ENCODE data around the gene APMAP. TPM values are rescaled to one million over a fixed set of nuclear protein-coding genes. Genes with fewer than 3 reads are reported as not detected.

The APMAP gene
- total and polyA plus RNA-seq, 10 of the 15 experiments (the other 5 are each of a cell fraction or from before 2014, with no cell fraction given), result 12.1 to 60.2 (median 32.7) TPM

- TF ChIP-seq CBX5 (IDR thresholded peaks at IDR 0.05; ENCODE audit: low read depth) (no peak), RUNX3 (IDR thresholded peaks at IDR 0.05; ENCODE audit: low read length) (peak; percentile 84), REST (IDR thresholded peaks at IDR 0.05; ENCODE audit: low read depth, low read length) (no peak), ZNF207 (IDR thresholded peaks at IDR 0.05; ENCODE audit: borderline replicate concordance) (no peak), PAX8 (IDR thresholded peaks at IDR 0.05) (no peak), KDM1A (IDR thresholded peaks at IDR 0.05; ENCODE audit: borderline replicate concordance) (no peak), ESRRA (IDR thresholded peaks at IDR 0.05; ENCODE audit: low read length) (no peak), BACH1 (IDR thresholded peaks at IDR 0.05; ENCODE audit: borderline replicate concordance) (no peak), HDAC2 (IDR thresholded peaks at IDR 0.05) (no peak), EED (IDR thresholded peaks at IDR 0.05; ENCODE audit: low read depth) (peak; percentile 68), SMC3 (IDR thresholded peaks at IDR 0.05; ENCODE audit: borderline replicate concordance, low read length) (peak; percentile 90), NFYB (IDR thresholded peaks at IDR 0.05; ENCODE audit: insufficient read depth, low read depth, low read length) (no peak), NR2C2 (IDR thresholded peaks at IDR 0.05; ENCODE audit: borderline replicate concordance, control insufficient read depth, insufficient read length, low read depth) (no peak), IKZF2 (IDR thresholded peaks at IDR 0.05) (no peak), TBL1XR1 (IDR thresholded peaks at IDR 0.05; ENCODE audit: low read depth, low read length) (no peak), BMI1 (IDR thresholded peaks at IDR 0.05; ENCODE audit: borderline replicate concordance) (no peak), POLR2AphosphoS2 (IDR thresholded peaks at IDR 0.05; ENCODE audit: low read depth, low read length) (no peak), CTCF (IDR thresholded peaks at IDR 0.05 in 2 of 3, conservative IDR thresholded peaks at IDR 0.05 in 1 of 3; ENCODE audit: control insufficient read depth in 2 of 3, extremely low read depth in 1 of 3, insufficient read depth in 1 of 3, low read depth in 3 of 3, low read length in 3 of 3) (peak; percentile 76 to 89 (median 77)), TCF3 (IDR thresholded peaks at IDR 0.05; ENCODE audit: borderline replicate concordance, insufficient read depth, low read depth, low read length) (no peak), ASH2L (IDR thresholded peaks at IDR 0.05; ENCODE audit: borderline replicate concordance, low read depth) (no peak), TARDBP (IDR thresholded peaks at IDR 0.05; ENCODE audit: borderline replicate concordance) (no peak), CEBPB (IDR thresholded peaks at IDR 0.05; ENCODE audit: borderline replicate concordance in 1 of 2, low read depth in 2 of 2, low read length in 2 of 2) (no peak), LARP7 (IDR thresholded peaks at IDR 0.05) (no peak), DPF2 (IDR thresholded peaks at IDR 0.05) (no peak), ELK1 (IDR thresholded peaks at IDR 0.05; ENCODE audit: low read depth, low read length) (no peak), SIX5 (IDR thresholded peaks at IDR 0.05; ENCODE audit: low read depth, low read length, severe bottlenecking) (no peak)
These were observed 74.6 kb downstream of the APMAP start (continued) for GRCh38 chr20:24917797-24918578.
